Left ventricle myocardium inferior (tissue), 1 donor: ENCODE measurements around the gene COMT. TPM values are rescaled to one million over a fixed set of nuclear protein-coding genes. Genes with fewer than 3 reads are reported as not detected.

ENCODE experiments used
- DNase-seq: peaks from one replicate; pipeline ENCODE4 v3.0.0-alpha.2; 2020
- H3K27ac ChIP-seq: fragments of 200-600 bp; replicated peaks from 2 replicates; pipeline ENCODE4 v1.8.0; 2021
- H3K27me3 ChIP-seq: fragments of 200-600 bp; 2 replicates; pipeline ENCODE4 v1.8.0; 2021; ENCODE audit warnings: low read depth
- H3K36me3 ChIP-seq: fragments of 200-600 bp; 2 replicates; pipeline ENCODE4 v1.8.0; 2021
- H3K4me1 ChIP-seq: fragments of 200-600 bp; 2 replicates; pipeline ENCODE4 v1.8.0; 2021
- H3K4me3 ChIP-seq: fragments of 200-600 bp; 2 replicates; pipeline ENCODE4 v1.8.0; 2021; ENCODE audit warnings: mild to moderate bottlenecking, moderate library complexity
- H3K9me3 ChIP-seq: fragments of 200-600 bp; replicated peaks from 2 replicates; pipeline ENCODE4 v1.8.0; 2021
- CTCF ChIP-seq: fragments of 200-600 bp; IDR thresholded peaks from 2 replicates; pipeline ENCODE4 v1.8.0; 2021; ENCODE audit warnings: antibody characterized with exemption, mild to moderate bottlenecking, borderline replicate concordance
- intact Hi-C: fragments of 100-400 bp; cut with micrococcal nuclease; formaldehyde crosslinking; loops from one replicate; pipeline ENCODE4 v1.11.0; 2022
- total RNA-seq: library from RNA; stranded (reverse); fragmentation: NEBNext Ultra II Directional; extraction: Animal tissue kit (Norgen Biotek cat#: 25700); gene quantifications from one replicate; pipeline ENCODE4 v1.2.1, GENCODE V29; 2021
- donor health status: DM: no; HTN: yes; CAD: no; lungs with severe emphysema.

COMT gene
- total RNA-seq, 1 donor from 2014 or later, result 81.5 TPM

- intact Hi-C loops, result loop anchor here (5.0 kb wide), 1 partner anchor 37 kb away; no protein-coding TSS in a partner anchor
- DNase-seq, result no peak
- Histone ChIP-seq H3K4me3 (no peak overlapping the region), H3K27ac (no peak overlapping the region), H3K27me3 (no peaks in the 10 kb centered on the region), H3K36me3 (no peaks in the 10 kb centered on the region), H3K9me3 (no peaks in the 10 kb centered on the region), H3K4me1 (peaks cover 30% of the 10 kb centered on the region)
- no peak for TF ChIP-seq CTCF
These were observed 68.2 kb downstream of the COMT start for GRCh38 chr22:20009582-20010306.

- Histone ChIP-seq H3K4me1 (peaks cover 38% of the 10 kb centered on the region), H3K9me3 (no peaks in the 10 kb centered on the region), H3K27ac (peak overlapping the region; percentile 12), H3K36me3 (no peaks in the 10 kb centered on the region), H3K4me3 (no peak overlapping the region), H3K27me3 (no peaks in the 10 kb centered on the region)
- TF ChIP-seq CTCF, result no peak
- intact Hi-C loops, result loop anchor here (5.0 kb wide), 1 partner anchor 38 kb away; no protein-coding TSS in a partner anchor
- no peak for DNase-seq
These were observed 68.9 kb downstream of the COMT start for GRCh38 chr22:20010307-20011122.

GRCh38 chr22:20011123-20011992 lies 69.8 kb downstream of the COMT start:
- Histone ChIP-seq H3K36me3 (no peaks in the 10 kb centered on the region), H3K9me3 (no peaks in the 10 kb centered on the region), H3K4me3 (no peak overlapping the region), H3K27ac (peak overlapping the region; percentile 12), H3K27me3 (no peaks in the 10 kb centered on the region), H3K4me1 (peaks cover 46% of the 10 kb centered on the region)
- no peak for DNase-seq
- intact Hi-C loops, result loop anchor here (5.0 kb wide), 1 partner anchor 39 kb away; no protein-coding TSS in a partner anchor
- no peak for TF ChIP-seq CTCF

- DNase-seq, result no peak
- intact Hi-C loops, result loop anchor here (5.0 kb wide), 1 partner anchor 40 kb away; no protein-coding TSS in a partner anchor
- TF ChIP-seq CTCF, result no peak
- Histone ChIP-seq H3K9me3 (no peaks in the 10 kb centered on the region), H3K27ac (no peak overlapping the region), H3K36me3 (no peaks in the 10 kb centered on the region), H3K4me1 (peaks cover 50% of the 10 kb centered on the region), H3K27me3 (no peaks in the 10 kb centered on the region), H3K4me3 (no peak overlapping the region)
These were observed 70.6 kb downstream of the COMT start for GRCh38 chr22:20011993-20012740.
